Measurements from ENCODE around the gene RACK1.

- TF ChIP-seq CTCF (IDR thresholded peaks at IDR 0.05) (no peak), POLR2A (IDR thresholded peaks at IDR 0.05; ENCODE audit: low read depth) (no peak), POLR2AphosphoS5 (IDR thresholded peaks at IDR 0.05) (no peak)
Observed at GRCh38 chr5:181200816-181201215, 42.9 kb downstream of the RACK1 start.

Measured in esophagus muscularis mucosa (tissue), 3 donors.